ENCODE measurements around the gene MGST1.
"Not testable (repeated sequence)": the region's sequence is repeated elsewhere in the genome, so short reads cannot be mapped to it uniquely, and the experiment has no call there.

MGST1 gene

DNA sequence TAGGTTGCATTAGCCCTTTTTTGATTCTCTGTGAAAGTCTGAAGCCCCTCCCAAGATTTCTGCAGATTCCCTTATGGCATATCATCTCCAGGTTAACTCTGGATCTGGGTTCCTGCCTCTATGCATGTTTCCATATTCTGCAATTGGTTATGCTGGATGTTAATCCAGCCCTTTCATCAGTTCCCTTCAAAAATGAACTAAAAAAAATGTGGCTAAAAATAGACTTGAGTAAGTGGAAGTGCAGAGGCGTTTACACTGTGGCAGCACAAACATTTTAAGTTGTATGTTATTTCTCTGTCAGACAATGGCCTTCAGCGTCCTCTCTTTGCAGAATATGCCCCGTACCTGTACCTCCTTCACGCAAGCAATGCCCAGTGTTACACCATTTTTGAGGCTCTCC is 11.4 kb downstream of the MGST1 start:
- DNase-seq, result no peak

DNA sequence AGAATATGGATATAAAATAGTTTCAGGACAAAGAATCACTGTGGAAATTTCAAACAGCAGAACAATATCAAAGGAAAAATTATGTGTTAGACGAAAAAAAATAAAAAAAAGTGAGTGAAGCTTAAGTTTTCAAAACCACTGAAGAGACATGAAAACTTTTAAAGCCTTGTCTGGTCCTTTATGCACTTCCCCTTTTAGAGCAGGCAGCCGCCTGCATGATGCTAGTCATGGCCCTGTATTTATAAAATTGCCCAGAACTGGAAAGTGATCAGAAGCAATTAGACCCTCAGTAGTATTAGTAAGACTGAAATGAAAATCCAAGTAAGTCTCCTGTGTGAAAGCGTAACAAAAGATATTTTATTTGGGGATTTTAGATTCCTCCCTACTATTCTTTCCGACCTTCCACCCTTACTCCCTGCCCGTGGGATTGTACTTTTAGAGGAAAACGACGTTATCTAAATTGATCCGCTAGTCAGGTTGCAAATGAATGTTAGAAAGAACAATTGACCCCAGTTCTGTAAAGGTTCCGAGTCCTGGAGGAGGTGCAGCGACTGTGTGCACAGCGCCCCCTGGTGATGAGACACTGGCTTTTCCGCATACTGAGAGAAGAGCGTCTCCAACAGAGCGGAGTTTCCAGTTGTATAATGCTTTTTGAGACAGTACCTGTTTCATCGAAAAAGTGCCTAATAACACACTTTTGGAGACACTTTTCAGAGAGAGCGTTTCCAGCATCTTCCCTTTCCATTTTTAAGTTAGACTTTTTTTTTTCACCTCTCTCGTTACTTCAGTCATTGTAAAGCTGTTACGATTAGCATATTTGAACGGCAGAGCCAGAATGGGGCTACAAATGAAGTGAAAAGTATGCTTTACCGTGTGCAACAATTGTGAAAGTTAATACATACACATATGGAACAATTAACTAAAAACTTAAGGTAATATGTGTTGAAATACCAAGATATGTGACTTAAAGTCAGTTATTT is 12.4 kb downstream of the MGST1 start:
- peak; percentile 43 for DNase-seq

- DNase-seq, result no peak
Measured at GRCh38 chr12:16361142-16361783, 13.8 kb downstream of the MGST1 start.

DNA sequence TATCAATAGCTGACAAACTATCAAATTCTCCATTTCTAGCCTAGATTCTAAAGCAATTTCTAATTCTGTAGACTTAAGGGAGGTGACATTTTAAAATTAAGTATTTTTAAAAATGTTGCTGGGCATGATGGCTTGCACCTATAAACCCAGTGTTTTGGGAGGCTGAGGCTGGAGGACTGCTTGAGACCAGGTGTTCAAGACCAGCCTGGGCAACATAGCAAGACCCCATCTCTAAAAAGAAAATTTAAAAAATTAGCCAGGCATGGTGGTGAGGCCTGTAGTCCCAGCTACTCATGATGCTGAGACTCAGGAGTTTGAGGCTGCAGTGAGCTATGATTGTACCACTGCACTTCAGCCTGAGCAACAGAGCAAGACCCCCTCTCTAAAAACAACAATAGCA is 15.1 kb downstream of the MGST1 start:
- DNase-seq, result no peak

GRCh38 chr12:16369156-16369555 is 21.7 kb downstream of the MGST1 start:
- DNase-seq, result no peak

DNA sequence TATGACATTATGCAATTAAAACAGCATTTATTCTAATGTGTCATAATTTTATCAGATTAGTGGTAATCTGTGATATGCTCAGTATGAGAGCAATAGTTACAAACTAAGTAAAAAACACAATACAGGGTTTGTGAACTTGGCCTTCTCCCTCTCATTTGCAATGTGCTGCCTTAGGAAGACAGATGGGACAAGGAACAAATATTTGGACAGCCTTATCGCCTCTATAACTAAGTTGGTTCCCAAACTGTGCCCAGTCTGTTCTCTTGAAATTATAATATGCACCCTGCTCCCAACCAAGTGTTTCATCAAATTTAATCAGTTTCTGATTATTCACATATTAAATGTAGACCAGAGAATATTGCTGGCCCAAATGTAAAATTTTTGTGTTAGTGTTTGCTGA is 22.7 kb downstream of the MGST1 start:
- DNase-seq, result no peak

- not testable (repeated sequence) for DNase-seq
Measured at GRCh38 chr12:16382652-16383312, 35.3 kb downstream of the MGST1 start.

DNA sequence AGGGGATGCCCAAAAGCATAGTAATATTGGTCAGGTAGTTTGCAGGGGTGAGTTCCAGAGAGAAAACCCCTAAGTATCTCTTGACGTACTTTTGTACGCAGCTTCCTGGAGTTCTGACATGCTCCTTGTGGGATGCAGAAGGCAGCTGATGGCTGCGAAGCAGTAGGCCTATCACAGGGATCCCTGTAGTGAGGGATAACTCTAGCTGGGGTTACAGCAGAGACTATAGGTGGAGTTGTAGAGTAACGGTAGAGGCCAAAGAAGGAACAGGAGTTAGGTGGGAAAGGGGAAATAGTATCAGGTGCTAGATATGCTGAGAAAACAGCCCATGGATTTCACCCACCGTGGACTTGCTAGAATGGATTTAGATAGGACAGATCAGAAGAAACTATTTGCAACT is 37.3 kb downstream of the MGST1 start:
- no peak for DNase-seq

GRCh38 chr12:16385782-16386646 is 38.6 kb downstream of the MGST1 start:
- DNase-seq, result peak; percentile 25

GRCh38 chr12:16387919-16388318 is 40.5 kb downstream of the MGST1 start:
- DNase-seq, result no peak

DNA sequence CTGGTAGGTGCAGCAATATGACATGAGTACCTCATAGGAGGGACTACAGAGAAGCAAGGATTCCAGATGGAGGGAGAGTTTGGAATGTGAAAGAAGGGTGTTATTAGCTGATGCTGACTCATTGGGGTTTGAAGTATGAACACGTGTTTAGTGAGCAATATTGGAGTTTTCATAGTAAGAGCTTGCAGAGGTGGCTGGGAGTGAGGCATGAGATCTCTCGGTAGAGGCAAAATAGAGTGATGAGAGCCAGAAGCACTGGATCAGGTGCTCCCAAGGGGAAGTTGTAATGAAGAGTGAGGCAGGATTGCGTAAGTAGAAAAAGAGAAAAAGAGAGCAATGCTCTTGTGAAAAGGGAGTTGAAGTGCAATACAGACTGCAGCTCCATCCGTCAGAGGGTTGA is 42.1 kb downstream of the MGST1 start:
- no peak for DNase-seq

DNA sequence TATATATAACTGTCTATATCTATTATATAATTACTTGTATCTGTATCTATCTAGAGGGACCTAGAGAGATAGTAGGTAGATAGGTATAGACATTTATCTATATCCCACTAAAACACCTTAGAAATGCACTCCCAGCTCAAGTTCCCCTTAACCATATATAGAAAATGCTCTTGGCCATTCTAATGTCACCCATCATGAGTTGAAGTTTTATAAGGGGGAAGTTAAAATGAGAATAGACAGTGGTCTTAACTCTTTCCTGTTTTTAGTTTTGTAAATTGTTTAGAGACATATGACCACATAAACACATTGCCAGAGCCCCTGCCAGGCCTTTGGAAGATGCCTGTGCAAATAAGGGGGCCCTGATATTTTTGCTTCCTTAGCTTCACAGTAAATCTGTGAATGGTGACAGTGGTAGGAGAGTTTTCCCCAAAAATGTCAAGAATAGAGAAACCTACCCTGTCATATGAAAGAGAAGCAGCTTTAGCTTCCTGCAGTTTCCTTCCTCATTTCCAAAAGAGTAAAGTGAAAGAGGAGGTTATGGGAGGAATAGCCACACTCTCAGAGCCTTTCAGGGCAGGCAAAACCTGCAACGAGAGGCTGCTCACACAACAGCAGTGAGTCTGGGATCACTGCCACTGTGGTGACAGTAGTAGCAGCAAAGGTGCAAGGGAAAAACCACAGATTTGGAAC is 45.5 kb downstream of the MGST1 start:
- no peak for DNase-seq

- DNase-seq, result no peak
Measured at GRCh38 chr12:16399101-16399500, 51.7 kb downstream of the MGST1 start.

DNA sequence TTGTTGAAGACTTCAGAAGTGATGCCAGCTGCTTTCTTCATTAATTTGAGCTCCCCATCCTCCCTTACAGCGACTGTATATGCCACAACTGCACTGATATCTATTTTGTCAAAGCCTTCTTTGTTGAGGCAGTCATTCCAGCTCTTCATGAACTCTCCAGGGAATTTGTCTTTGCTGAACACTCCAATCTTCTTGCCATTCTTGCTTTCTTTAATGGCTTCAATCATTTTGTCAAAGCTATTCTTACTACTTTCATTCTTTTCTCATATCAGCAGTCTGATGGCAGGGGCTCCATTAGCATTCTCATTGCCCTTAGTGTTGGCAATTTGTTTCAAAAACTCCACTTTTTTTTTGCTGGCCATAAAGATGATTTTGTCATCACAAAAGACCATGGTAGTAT is 54.4 kb downstream of the MGST1 start:
- DNase-seq, result not testable (repeated sequence)

DNA sequence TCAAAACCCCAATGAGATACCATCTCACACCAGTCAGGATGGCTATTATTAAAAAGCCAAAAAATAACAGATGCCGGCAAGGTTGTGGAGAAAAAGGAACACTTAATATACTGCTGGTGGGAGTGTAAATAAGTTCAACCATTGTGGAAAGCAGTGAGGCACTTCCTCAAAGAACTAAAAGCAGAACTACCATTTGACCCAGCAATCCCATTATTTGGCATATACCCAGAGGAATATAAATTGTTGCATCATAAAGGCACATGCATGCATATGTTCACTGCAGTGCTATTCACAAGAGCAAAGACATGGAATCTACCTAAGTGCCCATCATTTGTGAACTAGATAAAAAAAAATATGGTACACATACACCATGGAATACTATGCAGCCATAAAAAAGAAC is 59.9 kb downstream of the MGST1 start:
- no peak for DNase-seq
